GM10847 (cell line): ENCODE data around the gene SMG7.

ENCODE experiments used
- POLR2A ChIP-seq: IDR thresholded peaks from 2 replicates; pipeline ENCODE4 v1.6.1; 2011; ENCODE audit not compliant: insufficient read length; ENCODE audit errors: extremely low read depth

Gene SMG7, protein sequence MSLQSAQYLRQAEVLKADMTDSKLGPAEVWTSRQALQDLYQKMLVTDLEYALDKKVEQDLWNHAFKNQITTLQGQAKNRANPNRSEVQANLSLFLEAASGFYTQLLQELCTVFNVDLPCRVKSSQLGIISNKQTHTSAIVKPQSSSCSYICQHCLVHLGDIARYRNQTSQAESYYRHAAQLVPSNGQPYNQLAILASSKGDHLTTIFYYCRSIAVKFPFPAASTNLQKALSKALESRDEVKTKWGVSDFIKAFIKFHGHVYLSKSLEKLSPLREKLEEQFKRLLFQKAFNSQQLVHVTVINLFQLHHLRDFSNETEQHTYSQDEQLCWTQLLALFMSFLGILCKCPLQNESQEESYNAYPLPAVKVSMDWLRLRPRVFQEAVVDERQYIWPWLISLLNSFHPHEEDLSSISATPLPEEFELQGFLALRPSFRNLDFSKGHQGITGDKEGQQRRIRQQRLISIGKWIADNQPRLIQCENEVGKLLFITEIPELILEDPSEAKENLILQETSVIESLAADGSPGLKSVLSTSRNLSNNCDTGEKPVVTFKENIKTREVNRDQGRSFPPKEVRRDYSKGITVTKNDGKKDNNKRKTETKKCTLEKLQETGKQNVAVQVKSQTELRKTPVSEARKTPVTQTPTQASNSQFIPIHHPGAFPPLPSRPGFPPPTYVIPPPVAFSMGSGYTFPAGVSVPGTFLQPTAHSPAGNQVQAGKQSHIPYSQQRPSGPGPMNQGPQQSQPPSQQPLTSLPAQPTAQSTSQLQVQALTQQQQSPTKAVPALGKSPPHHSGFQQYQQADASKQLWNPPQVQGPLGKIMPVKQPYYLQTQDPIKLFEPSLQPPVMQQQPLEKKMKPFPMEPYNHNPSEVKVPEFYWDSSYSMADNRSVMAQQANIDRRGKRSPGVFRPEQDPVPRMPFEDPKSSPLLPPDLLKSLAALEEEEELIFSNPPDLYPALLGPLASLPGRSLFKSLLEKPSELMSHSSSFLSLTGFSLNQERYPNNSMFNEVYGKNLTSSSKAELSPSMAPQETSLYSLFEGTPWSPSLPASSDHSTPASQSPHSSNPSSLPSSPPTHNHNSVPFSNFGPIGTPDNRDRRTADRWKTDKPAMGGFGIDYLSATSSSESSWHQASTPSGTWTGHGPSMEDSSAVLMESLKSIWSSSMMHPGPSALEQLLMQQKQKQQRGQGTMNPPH

DNA sequence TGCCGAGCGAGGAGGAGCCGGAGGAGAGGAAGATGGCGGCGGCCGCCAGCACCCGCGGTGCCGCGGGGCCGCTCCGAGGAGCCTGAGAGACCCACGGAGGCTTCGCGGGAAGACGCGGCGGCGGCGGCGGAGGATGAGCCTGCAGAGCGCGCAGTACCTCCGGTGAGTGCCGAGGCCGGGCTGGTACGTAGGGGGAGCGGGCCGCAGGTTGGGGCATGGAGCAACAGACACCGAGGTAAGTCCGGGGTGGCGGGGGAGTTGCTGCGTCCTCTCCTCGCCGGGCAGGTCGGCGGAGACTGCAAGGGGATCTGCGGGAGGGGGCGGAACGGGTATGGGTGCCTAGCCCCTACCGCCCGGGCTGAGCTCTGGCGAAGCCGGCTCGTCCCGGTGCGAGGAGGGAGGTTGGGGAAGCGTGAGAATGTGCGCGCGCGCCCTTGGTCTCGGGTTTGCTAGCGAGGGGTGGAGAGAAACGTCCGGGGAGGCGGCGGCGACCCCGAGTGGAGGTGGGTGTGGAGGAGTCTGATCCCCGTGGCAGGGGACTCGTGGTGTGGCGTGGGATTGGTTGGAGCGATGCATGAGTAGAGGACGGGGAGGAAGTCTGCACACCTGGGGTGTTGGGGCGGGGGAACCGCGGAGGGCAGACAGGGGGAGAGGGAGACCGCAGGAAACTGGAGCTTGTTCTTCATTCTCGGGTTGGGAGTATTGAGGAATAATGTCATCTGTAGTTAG lies at the start of gene SMG7:
Gene SMG7 (plus strand): TSS at position 12 of the 729 bp plus-strand sequence. CDS start 122 bp downstream, at position 134.
- TF ChIP-seq POLR2A, result no peak

DNA sequence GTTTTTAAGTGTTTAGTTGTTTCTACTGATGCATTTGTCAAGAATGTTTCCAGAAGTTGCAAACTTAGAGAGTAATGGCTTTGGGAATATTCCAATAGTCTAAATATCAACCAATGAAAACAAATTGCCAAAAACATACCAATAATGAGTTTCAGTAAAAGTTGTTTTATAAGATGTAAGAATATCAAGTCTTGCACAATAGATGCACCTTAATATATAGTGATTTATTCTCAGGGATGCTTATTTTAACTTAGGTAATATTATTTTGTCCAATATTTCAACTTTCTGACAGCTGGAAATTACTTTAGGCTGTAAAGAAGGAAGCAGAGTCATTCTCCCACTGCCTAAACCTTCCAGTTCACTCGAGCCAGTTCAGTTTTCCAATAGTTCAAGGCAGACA lies 48.8 kb upstream of the SMG7 start:
- no peak for TF ChIP-seq POLR2A

DNA sequence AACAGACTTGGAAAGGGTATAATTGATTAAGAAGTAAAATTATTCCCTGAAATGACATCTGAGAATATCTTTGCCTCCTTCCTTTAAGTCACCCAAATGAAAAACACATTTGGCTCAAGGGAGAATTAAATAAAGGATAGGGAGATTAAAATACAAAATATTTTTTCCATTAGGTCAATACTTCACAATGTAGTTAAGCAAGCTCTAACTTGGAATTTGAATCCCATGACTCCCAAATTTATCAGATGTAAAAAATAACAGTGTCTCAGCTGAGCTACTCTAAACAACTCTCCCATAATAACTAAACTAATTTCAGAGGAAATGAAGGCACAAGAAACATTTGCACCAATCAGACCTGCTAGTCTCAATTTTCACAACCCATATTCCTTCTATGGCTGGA lies 47.6 kb upstream of the SMG7 start:
- no peak for TF ChIP-seq POLR2A

DNA sequence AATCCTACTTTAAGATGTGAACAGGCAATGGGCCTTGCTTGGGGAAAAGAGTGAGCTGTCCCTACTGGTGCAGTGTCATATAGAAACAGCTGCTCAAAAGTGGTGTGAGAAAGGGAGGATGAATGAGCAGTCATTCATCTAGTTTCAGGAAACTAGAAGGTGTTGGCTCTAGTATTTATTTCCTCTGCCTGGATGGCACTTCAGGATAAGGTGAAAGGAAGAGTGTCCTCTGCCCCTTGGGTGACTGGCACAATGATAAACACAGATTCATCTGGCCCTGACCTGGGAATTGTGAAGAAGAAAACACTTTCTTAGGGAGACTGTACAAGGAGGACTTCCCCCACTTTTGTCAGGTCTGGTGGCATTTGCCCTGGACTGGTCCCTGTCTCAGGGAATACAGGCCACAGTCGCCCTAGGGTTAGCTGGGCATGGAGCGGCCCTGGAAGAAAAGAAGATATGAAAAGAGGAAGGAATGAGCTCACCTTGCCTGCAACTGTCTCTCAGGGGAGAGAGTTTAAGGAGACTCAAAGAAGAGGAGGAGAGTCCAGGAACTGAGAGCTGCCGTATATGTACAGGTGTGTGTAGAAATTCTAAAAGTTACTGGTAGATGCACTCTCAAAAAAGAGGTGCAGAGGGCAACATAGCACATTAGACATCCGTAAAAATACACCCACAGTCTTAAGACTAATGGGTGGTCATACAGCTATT lies 40.3 kb upstream of the SMG7 start:
- no peak for TF ChIP-seq POLR2A

DNA sequence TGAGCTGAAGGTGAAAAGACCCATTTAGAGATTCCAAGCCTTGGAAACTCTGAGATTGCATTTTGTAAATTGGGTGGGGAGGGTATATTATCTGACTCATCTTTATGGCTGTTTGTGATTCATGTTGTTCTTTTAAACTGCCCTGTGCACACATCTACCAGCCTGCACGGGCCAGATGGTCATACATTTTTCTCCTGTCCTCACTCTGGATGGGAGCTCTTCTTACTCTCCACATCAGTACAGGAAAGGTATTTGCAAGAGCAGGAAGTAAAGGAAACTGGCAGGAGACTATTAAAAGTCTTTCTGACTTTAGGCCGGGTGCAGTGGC lies 39.8 kb upstream of the SMG7 start:
- TF ChIP-seq POLR2A, result no peak

DNA sequence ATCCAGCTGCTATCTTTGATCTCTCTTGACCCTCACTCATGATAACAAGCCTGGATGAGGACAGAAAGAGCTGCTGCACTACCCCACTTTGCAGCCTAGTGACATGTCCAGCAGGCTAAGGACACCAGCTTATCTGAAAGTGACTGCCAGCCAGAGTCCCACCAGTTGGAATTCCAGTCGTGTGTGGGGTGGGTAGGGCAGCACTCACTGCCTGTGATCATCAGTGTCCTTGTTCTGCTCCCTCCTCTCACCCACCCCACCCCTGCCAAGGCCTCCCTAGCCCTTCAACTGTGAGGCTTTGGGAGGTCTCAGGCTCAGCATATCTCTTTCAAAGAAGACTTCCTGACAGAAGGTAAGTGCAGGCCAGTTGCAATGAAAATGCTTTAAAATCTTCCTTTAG lies 38.6 kb upstream of the SMG7 start:
- TF ChIP-seq POLR2A, result no peak

DNA sequence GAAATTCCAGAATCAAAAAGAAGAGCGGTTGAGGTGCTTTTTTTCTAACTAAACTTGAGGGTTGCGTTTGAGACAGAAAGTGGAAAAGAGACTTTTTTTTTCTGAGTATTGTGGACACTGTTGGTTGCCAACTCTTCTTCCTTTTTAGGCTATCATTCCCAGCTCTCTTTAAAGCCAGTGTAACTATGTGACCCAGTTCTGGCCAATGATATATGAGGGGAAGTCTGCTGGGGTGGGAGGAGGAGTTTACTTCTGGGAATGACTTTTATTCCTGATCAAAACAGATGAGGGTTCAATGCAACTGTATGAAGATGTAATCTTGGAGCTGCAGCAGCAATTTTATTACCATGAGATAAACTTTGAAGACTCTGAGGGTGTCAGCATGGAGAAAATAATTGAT lies 36.8 kb upstream of the SMG7 start:
- no peak for TF ChIP-seq POLR2A

DNA sequence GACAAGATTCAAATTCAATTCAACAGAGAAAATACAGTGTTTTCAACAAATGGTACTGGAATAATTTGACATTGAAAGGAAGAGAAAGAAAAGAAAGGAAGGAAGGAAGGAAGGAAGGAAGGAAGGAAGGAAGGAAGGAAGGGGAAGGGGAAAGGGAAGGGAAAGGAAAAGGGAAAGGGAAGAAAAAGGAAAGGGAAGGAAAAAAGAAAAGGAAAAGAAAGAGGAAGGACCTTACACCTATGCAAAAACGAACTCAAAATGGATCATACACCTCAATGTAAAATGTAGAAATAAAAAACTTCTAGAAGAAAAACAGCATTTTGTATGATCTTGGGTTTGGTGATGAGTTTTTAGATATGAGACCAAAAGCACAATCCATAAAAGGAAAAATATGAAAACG lies 34.2 kb upstream of the SMG7 start:
- TF ChIP-seq POLR2A, result no peak

DNA sequence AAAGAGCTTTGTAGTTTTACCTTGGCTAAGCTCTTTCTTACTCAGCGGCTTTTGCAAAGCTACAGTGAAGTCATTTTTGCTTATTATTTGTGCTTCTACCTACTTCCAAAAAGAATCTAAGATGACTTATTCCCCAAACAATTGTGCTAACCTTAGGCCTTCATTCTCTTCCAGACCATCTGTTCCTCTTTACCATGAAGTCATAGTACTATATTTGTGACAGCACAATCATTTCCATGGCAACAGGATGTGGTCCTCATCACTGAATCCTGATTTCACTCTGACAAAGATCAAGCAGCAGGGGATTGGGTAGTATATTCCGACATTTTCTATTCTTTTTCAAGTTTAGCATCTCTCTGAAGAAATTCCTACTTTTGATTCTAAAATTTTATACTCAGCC lies 29.3 kb upstream of the SMG7 start:
- no peak for TF ChIP-seq POLR2A

DNA sequence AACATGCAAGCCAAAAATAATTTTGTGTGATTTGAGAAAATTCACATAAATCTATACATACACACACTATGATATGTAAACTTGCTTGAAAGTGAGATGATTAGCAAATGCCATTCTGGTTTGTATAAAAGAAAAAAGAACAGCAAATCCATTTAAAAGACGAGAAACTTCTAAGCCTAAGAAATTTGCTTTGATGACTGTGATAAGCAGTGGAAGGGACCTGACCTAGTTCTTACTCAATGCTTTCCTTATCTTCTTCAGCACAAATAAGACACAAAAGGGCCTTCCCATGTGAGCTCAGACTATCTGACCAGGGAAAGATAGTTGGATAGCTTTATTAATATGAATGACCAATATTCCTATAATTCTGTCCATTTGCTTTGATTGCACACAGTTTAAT lies 28.8 kb upstream of the SMG7 start:
- TF ChIP-seq POLR2A, result no peak

DNA sequence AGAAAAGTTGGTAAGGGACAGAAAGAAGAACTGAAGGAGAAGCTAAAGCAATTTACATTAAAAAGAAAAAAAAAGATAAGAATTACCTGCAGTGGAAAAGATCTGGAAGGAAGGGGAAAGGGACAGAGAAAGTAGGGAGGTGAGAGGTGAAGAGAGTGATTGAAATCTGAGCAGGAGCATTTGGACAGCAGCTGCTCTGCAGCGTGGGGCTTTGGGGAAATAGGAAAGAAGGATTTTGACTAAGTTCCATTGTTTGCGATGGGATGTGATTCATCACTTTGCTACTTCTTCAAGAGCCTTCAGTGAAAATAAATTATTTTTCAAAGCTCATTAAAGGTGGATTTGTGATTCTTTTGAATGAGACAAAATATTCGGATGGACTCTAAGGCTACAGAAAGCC lies 28.1 kb upstream of the SMG7 start:
- TF ChIP-seq POLR2A, result no peak

DNA sequence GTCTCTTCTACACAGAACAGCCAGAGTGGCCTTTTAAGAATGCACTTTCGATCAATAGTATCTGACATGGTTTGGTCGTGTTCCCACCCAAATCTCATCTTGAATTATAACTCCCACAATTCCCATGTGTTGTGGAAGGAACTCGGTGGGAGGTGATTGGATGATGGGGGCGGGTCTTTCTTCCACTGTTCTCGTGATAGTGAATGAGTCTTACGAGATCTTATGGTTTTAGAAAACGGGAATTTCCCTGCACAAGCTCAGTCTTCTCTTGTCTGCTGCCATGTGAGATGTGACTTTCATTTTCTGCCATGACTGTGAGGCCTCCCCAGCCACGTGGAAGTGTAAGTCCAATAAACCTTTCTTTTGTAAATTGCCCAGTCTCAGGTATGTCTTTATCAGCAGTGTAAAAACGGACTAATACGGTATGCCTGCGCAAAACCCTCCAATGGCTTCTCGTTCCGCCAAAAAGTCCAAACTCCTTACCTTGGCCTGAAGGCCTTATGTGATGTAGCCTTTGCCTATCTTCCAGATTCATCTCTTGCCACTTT lies 23.0 kb upstream of the SMG7 start:
- no peak for TF ChIP-seq POLR2A

DNA sequence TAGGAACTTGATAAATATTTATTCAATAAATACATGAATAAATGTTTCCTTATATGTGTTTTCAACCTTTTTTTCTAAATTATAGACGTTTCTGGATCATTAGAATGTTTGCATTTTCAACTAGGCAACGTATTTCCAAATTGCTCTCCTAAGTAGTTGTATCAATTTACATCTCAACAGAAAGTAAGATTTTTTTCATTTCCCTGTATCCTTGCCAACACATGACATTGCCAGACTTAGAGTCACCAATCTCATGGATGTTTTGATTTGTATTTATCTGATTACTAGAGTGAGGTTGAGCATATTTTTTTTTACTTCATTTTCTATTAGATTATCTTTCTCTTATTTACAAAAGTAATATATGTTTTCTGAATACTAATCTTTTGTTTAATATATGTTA lies 22.2 kb upstream of the SMG7 start:
- TF ChIP-seq POLR2A, result no peak

DNA sequence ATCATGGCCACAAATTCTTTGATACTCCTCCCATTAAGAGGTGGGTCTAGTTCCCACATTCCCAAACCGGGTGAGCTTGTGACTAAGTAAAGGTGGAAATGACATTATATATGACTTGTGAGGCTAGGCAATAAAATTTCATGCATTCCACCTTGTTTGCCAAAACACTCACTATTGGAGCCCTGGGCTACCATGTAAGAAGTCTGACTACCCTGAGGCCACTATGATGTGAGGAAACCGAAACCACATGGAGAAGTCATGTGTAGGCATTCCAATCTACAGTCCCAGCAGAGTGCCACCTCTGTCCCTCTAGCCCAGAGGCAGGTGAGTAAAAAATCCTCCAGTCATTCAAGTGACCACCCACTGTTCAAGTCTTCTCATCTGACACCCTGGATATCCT lies 17.9 kb upstream of the SMG7 start:
- TF ChIP-seq POLR2A, result no peak
